NCI-H128 (cell line): ENCODE measurements around the gene RTN4IP1.

Experiments
- DNase-seq: peaks from one replicate; lab custom pipeline; 2025; ENCODE audit not compliant: unreplicated experiment; lab: John Stamatoyannopoulos, UW

The RTN4IP1 gene

DNA sequence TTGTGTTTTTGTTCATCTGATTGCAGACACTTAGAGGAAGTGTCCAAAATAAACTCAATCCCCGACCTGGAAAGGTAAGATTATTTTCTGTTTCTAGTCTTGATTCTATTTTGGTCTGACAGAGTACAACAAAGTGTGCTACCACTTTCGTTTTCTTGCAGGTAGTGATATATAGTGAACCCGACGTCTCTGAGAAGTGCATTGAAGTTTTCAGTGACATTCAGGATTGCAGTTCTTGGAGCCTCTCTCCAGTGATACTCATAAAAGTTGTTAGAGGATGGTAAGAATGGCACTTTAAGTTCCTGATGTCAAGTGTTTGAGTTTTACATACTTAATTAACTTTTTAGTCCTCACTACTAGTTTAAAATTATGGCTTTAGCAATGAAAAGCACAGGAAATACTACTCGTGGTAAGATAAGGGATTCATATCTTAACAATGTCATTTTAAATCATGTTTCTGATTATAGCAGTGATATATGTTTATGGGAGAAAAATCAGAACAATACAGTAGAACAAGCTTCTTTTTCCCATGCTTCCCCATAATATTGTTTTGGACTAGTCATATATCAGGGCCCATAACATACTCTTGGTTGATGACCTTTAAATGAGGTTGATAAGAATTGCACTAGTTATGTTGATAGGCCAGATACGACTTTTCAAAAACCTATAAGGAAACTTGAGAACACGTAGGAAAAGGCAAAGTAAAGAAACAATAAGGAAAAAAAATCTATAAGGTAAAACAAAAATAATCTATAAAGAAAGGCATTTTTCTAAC is 104.0 kb downstream of the RTN4IP1 start:
- DNase-seq, result no peak

DNA sequence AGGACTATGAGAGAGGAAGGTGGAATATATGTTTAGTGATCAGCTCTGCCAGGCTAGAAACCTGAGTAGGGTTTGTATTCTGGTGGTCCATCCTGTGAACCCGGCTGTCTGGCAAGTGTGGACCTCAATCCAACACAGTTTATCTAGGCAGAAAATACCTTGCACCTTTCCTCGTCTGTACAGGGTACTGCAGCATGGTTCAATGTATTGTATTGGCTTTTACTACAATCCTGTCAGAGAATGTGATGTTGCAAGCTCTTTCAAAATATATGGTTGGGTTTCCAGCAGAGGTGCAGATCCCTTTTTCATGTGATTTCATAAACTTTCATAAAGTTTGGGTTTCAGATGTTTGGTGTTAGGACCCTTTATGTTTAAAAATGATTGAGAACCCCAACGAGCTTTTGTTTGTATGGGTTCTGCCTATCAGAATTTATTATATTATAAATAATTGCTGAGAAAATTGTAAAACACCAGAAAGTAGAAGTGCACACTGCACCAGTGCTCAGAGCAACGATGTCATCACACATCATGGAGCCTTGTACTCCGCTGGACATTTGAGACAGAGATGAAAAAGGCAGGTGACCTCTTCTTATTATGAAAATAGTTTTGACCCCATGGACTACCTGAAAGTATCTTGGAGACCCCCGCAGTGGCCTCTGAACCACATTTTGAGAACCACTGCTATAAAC is 106.6 kb downstream of the RTN4IP1 start:
- no peak for DNase-seq
